NCI-H69 (cell line): ENCODE measurements around the gene MEF2C.
A peak's percentile ranks its signal among the peaks of the same experiment; 100 is the strongest.

Source experiments
- DNase-seq: peaks from one replicate; lab custom pipeline; 2025; lab: John Stamatoyannopoulos, UW

MEF2C gene

DNA sequence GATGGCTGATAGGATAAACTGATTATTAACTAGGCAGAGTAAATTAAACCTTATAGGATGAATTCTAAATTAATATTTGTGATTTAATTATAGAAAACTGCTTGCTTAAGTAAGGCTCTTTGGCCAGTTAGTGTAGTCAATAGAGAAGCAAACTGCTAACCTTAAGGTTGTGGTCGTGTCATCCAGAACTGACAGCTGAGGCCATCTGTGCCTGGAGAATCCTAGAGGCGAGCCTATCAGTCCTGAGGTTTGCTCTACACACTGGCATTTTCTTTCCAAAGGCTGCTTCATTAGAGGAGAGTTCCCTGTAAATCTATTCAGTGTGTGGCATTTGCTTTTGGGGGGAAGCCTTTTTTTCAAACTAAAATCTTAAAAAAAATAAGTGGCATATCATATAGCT lies 169.2 kb downstream of the MEF2C start:
- no peak for DNase-seq

GRCh38 chr5:88708682-88709398 lies 174.1 kb downstream of the MEF2C start:
- DNase-seq, result no peak

DNA sequence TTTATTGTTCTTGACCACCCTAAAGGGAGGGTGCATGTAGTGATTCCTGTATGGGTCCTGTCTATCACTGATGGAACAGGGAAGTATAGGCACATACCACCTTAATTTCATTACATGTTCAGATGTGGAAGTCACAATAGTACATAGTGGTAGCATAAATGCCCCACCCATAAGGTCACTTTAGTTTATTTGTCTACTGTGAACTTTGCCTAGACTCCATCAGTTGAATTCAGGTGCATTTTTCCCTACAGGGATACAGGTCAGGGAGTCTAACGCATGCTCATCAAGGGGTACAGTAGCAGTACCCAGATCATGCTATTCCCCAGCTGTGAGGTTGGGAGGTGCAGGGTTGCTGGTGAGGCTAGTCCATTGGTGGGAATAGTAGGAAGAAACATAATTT lies 175.0 kb downstream of the MEF2C start:
- no peak for DNase-seq

GRCh38 chr5:88707216-88707965 lies 175.6 kb downstream of the MEF2C start:
- no peak for DNase-seq

GRCh38 chr5:88702332-88702731 lies 180.7 kb downstream of the MEF2C start:
- peak; percentile 94 for DNase-seq

DNA sequence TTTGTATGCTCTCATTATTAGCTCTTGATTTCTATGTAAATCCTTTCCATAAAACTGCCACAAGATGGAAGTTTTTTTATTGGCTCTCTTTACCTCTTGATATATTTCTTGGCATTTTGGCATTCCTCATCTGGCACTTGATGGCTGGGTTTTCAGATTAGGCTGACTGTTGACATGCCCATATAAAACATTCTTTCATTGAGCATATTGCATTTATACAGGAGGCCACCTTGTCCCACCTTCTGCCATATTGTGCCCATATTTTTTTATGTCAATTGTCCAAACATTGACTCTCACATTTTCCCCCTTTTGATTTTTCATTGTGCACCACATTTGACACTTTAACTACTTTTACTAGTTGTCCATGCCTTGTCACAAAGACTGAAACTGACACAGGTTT lies 182.9 kb downstream of the MEF2C start:
- no peak for DNase-seq

GRCh38 chr5:88698290-88698689 lies 184.7 kb downstream of the MEF2C start:
- peak; percentile 64 for DNase-seq

DNA sequence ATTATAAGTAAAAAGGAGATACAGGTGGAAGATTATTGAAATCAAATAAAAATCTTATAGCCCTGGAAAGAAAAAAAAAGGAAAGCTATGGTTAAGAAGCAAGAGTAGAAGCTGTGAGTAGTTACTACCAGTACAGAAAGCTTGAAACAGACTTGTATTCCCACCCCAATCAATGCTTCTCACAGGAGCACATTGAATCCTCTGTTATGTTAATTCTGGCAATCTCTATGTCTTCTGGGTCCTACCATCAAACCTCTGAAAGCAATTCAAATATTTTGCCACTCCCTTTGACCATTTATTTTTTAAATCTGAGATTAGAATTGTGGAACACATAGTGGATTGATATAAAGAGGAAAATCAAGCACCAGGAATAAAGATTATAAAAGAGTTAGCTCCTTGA lies 186.5 kb downstream of the MEF2C start:
- DNase-seq, result no peak

GRCh38 chr5:88695931-88696330 lies 187.1 kb downstream of the MEF2C start:
- no peak for DNase-seq

DNA sequence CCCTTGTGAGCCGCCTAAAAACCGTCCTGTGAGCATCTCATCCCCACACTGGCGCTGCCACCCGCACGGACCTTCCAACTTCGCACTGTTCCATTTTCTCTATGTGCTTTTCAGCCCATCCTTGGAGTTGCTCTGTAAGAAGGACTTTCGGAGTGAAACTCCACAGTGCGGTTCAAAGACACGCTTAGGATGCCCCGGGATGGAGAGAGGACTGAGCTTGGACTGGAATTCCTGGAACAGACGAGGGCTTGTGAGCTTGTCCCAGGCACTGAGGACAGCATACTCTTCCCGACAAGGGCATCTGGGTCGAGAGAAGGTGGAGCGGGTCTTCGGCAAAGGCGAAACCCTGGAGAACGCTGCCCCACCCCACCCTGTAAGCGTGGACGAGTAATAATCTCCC lies 187.8 kb downstream of the MEF2C start:
- DNase-seq, result no peak

GRCh38 chr5:88694023-88694679 lies 188.8 kb downstream of the MEF2C start:
- DNase-seq, result no peak

GRCh38 chr5:88693071-88693932 lies 189.7 kb downstream of the MEF2C start:
- DNase-seq, result peak; percentile 88

DNA sequence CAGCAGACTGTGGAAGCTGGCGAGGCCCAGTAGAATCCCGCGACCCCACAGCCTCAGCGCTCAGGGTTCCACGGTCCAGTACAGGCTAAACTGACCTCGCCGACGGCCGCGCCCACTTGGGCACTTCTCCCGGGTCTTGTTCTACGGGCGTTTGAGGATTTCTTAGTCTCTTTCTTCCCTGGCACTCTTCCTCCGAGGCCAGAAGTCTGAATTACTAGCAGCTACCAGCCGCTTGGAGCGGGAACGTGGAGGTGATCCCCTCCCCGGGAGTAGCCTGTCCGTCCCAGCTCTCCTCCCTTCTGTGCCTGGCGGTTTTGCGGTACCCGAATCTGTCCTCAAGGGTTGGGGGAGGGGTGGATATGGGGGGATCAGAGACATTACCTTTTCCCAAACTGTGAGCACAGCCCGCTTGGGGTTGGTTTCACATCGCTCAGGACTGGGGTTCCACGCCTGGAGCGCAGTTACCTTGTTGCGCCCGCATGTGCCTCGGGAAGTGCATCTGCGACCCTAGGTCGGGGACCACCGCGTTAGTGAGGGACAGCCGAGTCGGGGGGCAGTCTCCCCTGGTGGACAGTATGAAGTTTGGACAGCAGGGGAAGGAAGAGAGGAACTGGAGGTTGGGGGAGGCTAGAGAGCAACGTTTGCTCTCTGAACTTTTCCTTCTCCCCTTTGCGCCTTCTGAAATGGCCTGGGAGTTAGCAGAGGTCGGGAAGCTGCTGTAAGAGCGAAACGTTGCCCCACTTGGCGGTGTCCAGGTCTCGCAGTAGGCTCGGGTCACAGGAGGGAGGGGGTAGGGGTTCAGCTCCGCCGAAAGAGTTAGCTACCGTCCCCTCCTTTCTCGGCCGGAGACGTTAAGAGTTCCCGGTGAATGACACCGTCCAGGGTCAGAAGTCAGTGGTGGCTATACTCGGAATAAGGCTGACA lies 190.8 kb downstream of the MEF2C start:
- DNase-seq, result peak; percentile 77

- DNase-seq, result no peak
Measured at GRCh38 chr5:88691230-88691582, 191.8 kb downstream of the MEF2C start.

DNA sequence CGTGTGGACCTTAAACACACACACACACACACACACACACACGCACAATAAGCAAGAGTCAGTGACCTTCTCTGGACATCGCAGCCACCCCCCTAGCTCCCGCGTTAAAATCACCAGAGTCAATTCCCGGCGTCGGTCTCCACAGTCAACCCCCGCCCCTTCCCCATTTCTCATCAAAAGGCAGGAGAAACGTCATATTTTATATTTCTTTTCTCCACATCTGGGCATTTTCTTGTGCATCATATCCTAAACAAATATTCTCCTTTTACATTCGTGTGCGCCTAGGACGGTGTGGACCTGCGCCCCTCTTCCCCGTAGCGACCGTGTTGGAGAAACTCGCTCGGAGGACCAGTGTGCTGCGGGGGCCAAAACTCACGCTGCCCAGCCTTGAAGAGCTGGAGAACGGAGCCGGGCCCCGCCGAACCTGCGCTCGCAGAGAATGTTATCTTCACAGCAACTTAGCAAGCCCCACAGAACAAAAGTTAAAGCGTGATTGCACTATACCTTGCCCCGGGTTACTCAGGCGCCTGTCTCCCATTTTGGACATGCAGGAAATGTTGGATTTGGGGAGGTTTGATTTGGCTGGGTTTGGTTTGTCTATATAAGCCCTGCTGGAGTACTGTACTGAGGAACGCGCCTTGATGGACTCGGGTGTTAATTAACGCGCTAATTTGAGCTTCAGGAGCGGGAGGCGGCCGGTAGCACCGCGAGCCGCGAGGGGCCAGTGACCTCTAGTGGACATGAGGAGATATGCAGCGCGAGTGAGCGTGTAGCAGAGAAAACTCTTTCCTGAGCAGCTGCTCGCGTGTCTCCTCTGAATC lies 192.4 kb downstream of the MEF2C start:
- DNase-seq, result peak; percentile 99

DNA sequence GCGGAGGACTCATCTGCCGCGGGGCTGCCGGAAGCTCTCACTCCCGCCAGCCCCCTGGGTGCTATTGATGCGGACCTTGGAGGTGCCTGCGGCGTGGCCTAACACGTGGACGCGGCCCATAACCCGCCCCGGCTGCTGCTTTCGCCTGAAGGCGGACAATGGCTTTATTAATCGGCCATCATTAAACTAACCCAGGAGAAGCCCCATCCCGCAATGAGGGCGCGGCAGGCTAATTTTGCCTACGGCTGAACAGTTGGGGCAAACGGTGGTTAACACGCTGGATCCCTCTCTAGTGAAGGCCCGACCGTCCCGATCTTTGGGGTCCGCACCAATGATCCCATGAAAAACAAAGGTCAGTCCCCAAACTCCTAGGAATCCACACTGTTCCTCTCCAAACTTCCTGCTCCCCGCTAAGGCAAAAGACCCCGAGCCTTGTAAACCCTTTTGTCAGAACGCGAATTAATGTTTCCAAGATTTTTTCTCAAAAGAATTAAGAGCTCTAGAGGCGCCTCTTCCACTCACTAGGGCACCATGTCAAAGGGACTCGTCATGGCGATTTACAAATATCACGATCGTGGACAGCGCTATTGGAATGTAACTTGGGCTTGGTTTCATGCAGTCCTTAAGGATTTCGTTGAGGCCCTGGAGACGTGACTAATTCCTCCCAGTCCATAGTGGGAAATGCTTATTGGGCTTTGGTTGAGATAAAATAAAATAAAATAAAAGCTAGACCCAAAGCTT lies 193.1 kb downstream of the MEF2C start:
- DNase-seq, result peak; percentile 92

GRCh38 chr5:88688984-88689667 lies 193.9 kb downstream of the MEF2C start:
- DNase-seq, result peak; percentile 97

DNA sequence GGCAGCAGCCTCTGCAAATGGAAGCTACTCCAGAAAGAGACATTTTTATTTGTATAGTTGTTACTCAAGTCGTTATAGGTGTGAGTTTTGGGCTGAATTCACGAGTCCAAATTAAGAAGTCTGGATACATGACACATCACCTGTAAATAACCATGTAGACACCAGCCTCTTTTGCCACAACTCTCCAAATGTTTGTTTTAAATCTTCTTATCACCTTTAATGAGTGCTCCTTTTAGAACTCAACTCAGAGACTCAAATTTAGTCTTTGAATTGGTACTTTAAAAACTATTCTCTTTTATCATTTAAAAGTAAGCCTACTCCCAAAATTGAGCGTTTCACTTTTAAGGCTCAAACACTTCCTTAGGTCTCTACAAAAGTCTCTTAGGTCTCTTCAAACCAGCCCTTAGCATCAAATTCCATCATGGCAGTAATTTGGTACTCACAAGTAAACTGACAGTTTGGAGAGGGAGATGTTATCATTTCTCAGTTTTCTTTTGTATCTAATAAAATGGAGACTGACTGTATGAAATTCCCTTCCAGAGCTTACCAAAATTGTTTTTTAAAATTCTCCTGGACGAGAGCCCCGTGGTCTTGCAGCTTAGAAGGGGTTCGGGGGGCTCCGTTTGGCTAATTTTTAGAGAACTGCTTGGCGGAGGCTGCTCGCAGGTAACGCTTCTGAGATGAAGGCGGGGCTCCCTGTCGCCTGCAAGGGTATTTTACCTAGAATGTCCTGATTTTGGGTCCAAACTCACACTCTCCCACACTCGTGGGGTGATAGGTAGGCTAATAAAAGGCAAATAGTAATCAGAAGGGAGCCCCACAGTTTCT lies 194.6 kb downstream of the MEF2C start:
- DNase-seq, result peak; percentile 77
